ENCODE results near the gene PLCH1.

DNA sequence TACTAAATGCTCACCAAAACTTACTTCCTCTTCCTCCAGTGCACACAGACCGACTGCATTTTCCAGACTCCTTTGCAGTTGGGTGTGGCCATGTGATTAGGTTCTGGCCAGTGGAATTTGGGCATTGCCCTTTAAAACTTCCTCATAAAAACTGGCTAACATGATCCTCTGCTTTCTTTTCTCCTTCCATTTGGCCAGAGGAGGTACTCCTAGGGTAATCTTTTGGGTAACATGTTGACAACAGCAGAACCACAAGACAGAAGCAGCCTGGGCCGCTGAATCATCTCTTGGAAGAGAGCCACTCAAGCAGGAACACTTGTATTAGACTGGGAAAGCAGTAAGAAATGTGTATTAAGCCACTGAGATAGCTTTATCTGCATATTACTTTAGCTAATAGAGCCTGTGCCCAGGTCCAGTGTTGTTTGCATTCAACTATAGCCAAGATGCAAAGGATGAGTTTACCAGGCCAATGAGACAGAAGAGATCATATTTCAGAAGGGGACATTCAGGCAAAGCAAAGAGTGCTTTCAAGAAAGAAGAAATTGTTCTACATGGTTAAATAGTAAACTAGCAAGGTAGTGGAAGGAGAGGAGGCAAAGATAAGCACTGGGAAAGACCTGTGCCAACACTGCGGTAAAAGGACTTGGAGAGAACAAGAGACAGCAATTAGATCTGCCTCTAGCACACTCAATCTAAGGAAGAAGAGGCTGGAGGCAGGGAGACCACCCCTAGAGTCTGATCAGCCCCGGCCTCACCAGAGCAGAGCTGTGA lies 79.8 kb downstream of the PLCH1 start:
- no peak for TF ChIP-seq ARNT (IDR thresholded peaks at IDR 0.05)
- TF ChIP-seq TARDBP (IDR thresholded peaks at IDR 0.05) = no peak
